ENCODE measurements around the gene SERHL2.
"Not testable (repeated sequence)": the region's sequence is repeated elsewhere in the genome, so short reads cannot be mapped to it uniquely, and the experiment has no call there.

DNA sequence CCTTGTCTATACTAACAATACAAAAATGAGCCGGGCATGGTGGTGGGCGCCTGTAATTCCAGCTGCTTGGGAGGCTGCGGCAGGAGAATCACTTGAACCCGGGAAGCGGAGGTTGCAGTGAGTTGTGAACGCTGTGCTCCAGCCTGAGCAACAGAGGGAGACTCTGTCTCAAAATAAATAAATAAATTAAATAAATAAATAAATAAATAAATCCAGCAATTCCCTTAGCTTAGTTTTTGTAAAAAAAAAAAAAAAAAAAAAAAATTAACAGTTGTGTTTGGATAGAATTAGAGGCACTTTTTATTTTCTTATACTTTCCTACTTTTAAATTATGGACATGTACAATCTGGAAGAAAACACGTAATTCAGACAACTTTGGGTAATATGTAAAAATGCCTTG lies 36.7 kb upstream of the SERHL2 start:
- TF ChIP-seq POLR2A, EP300 (IDR thresholded peaks at IDR 0.05): not testable (repeated sequence)
- TF ChIP-seq, protein P1, sequence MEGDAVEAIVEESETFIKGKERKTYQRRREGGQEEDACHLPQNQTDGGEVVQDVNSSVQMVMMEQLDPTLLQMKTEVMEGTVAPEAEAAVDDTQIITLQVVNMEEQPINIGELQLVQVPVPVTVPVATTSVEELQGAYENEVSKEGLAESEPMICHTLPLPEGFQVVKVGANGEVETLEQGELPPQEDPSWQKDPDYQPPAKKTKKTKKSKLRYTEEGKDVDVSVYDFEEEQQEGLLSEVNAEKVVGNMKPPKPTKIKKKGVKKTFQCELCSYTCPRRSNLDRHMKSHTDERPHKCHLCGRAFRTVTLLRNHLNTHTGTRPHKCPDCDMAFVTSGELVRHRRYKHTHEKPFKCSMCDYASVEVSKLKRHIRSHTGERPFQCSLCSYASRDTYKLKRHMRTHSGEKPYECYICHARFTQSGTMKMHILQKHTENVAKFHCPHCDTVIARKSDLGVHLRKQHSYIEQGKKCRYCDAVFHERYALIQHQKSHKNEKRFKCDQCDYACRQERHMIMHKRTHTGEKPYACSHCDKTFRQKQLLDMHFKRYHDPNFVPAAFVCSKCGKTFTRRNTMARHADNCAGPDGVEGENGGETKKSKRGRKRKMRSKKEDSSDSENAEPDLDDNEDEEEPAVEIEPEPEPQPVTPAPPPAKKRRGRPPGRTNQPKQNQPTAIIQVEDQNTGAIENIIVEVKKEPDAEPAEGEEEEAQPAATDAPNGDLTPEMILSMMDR (IDR thresholded peaks at IDR 0.05): not testable (repeated sequence)

All from tibial nerve (tissue), 4 donors.